ENCODE data around the gene NOC4L. TPM values are rescaled to one million over a fixed set of nuclear protein-coding genes. Genes with fewer than 3 reads are reported as not detected.

NOC4L gene
- total RNA-seq, 2 donors from 2014 or later: 12.5 to 29.7 TPM

DNA sequence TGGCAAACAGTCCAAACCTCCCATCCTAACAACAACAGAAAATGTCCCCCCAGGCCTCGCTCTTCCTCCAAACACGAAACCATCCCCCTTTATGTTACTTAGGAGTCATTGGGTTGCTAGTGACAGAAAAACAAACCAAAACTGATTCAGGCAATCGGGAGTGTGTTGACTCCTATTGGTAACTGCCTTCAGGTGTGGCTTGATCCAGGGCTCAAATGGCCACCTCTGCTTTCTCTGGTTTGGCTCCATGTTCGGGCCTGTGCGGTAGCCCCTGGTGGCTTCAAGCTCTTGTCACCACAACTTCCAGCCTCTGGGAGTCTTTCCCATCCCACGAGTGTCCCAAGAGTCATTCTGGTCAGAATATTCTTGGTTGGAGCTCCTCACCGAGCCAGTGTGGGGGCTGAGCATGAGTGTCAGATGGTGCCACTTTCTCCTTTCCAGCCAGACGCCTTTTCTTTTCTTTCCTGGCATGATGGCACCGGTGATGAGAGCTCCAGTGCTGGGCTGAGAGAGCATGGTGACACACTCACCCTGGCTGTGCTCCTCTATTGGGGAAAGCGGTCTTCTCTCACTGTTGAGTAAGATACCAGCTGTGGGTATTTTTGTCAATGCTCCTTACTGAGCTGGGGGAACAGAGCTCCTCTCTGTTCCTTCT lies 38.6 kb downstream of the NOC4L start:
- no peak overlapping the region for H3K4me3 ChIP-seq
- intact Hi-C loops (cut with DNase I): no loop called here
- H3K9me3 ChIP-seq: no peaks in the 10 kb centered on the region
- DNase-seq: no peak
- no peak overlapping the region for H3K9ac ChIP-seq (ENCODE audit: low read depth in 2 of 2, low read length in 2 of 2)
- no peaks in the 10 kb centered on the region for H3K36me3 ChIP-seq
- no peak for TF ChIP-seq CTCF (IDR thresholded peaks at IDR 0.05)
- H3K27ac ChIP-seq: no peak overlapping the region
- H3K27me3 ChIP-seq: no peaks in the 10 kb centered on the region
- no peaks in the 10 kb centered on the region for H3K4me1 ChIP-seq

DNA sequence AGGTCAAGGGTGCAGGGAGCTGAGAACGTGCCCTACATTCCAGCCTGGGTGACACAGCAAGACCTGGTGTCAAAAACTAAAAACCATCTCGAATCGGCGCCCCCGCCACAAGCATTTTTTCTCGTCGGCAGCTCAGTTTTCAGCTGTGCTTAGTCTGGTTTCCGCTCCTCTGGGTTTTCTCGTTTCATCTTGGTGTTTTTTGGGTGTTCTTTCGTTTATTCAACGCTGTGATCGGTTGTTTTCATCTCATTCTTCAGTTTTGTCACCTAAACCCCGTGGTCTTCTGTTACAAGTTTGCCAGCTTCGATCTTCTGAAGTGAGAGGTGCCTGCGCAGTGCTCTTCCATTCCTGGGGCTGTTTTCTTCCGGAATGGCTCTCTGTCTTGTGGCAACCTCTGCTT lies 41.4 kb downstream of the NOC4L start:
- Histone ChIP-seq H3K9me3 (no peaks in the 10 kb centered on the region), H3K27ac (no peak overlapping the region), H3K9ac (ENCODE audit: low read depth in 2 of 2, low read length in 2 of 2) (no peak overlapping the region), H3K4me1 (peaks cover 6% of the 10 kb centered on the region), H3K27me3 (no peaks in the 10 kb centered on the region), H3K36me3 (no peaks in the 10 kb centered on the region), H3K4me3 (no peak overlapping the region)
- intact Hi-C loops (cut with DNase I): no loop called here
- no peak for DNase-seq
- no peak for TF ChIP-seq CTCF (IDR thresholded peaks at IDR 0.05)

DNA sequence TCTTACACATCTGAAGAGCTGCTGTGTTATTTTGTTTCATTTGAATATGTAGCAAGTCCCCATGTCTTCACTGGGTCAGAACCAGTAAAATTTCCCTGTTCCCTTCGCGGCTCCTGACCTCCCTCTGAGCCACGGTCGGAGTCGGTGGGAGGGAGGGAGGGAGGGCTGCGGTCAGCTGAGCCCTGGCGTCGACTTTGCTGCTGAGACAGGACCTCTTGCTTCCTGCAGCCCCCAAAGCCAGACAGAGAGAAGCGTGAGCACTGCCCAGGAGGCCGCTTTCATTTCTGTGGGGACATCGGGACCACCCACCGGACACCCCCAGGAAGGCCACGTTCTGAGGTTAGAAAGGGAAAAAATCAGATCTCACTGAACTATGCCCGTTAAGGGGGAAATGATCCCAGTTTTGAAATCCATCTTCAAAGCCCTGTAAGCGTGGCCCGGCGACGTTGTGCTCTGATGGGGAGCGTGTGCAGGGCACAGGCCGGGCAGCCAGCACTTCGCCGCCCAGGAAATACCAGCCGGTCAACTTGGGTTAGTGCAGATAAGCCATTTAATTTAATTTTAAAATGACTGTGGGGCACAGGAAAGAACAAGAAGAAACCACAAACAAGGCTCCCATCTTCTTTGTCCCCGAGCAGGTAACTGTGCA lies 42.1 kb downstream of the NOC4L start:
- no peak for TF ChIP-seq CTCF (IDR thresholded peaks at IDR 0.05)
- no peaks in the 10 kb centered on the region for H3K36me3 ChIP-seq
- H3K4me1 ChIP-seq: peaks cover 6% of the 10 kb centered on the region
- DNase-seq: no peak
- H3K27me3 ChIP-seq: no peaks in the 10 kb centered on the region
- no peak overlapping the region for H3K9ac ChIP-seq (ENCODE audit: low read depth in 2 of 2, low read length in 2 of 2)
- no peaks in the 10 kb centered on the region for H3K9me3 ChIP-seq
- intact Hi-C loops (cut with DNase I): no loop called here
- H3K4me3 ChIP-seq: no peak overlapping the region
- H3K27ac ChIP-seq: no peak overlapping the region

- Histone ChIP-seq H3K27ac (no peak overlapping the region), H3K4me3 (no peak overlapping the region), H3K9me3 (no peaks in the 10 kb centered on the region), H3K9ac (ENCODE audit: low read depth in 2 of 2, low read length in 2 of 2) (no peak overlapping the region), H3K4me1 (peaks cover 6% of the 10 kb centered on the region), H3K36me3 (no peaks in the 10 kb centered on the region), H3K27me3 (no peaks in the 10 kb centered on the region)
- intact Hi-C loops (cut with DNase I): no loop called here
- no peak for DNase-seq
- no peak for TF ChIP-seq CTCF (IDR thresholded peaks at IDR 0.05)
Observed at GRCh38 chr12:132186857-132187620, 42.8 kb downstream of the NOC4L start.

GRCh38 chr12:132187646-132188450 lies 43.6 kb downstream of the NOC4L start:
- Histone ChIP-seq H3K4me1 (peaks cover 6% of the 10 kb centered on the region), H3K36me3 (no peaks in the 10 kb centered on the region), H3K27me3 (no peaks in the 10 kb centered on the region), H3K4me3 (no peak overlapping the region), H3K27ac (no peak overlapping the region), H3K9me3 (no peaks in the 10 kb centered on the region), H3K9ac (ENCODE audit: low read depth in 2 of 2, low read length in 2 of 2) (no peak overlapping the region)
- no peak for TF ChIP-seq CTCF (IDR thresholded peaks at IDR 0.05)
- intact Hi-C loops (cut with DNase I): no loop called here
- no peak for DNase-seq
